NB4 (cell line): ENCODE results near the gene LRRFIP2.

ENCODE experiments used
- CTCF ChIP-seq: IDR thresholded peaks from one replicate; pipeline ENCODE4 v1.5.1; 2012; ENCODE audit warnings: low read depth, low read length
- MYC ChIP-seq: IDR thresholded peaks from 2 replicates; pipeline ENCODE4 v1.6.1; 2011; ENCODE audit warnings: low read depth, low read length

DNA sequence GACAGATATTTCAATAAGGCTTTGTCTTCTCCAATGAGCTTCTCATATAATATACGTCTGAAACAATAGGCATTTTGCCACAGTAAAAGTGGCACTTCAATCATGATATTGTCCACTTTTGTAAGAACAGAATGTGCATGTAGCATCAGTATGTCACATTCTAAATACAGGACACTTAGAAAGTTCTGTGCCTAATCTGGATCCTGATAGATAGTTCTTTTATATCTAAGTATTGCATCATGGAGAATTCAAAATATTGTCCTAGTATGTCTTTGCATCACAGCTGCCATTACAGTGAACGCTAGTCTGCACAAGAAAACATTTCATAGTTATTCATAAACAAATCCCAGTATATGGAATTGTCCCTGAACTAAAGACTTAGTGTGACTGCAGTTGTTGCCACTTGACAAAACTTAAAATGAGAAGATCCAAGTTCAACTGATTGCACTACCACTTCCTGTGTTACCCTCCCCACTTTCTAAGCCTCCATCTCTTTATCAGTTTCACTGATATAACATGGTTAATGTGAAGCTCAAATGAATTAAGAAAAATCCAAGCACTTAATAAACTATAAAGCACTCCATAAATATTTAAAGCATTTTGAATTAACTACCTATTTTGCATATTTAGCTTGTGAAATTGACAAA, 19.6 kb downstream of the LRRFIP2 start:
- TF ChIP-seq CTCF, result no peak
- no peak for TF ChIP-seq MYC
